Measurements from ENCODE around the gene SLFN5.
"Not testable (repeated sequence)": the region's sequence is repeated elsewhere in the genome, so short reads cannot be mapped to it uniquely, and the experiment has no call there.

SLFN5 gene

GRCh38 chr17:35291802-35292201, 48.9 kb downstream of the SLFN5 start:
- DNase-seq: no peak

GRCh38 chr17:35293151-35293847, 50.4 kb downstream of the SLFN5 start:
- DNase-seq: peak in 2 of 4 experiments; percentile 7 to 11

- DNase-seq: no peak
Observed at GRCh38 chr17:35294756-35295155, 51.9 kb downstream of the SLFN5 start.

GRCh38 chr17:35295686-35296085, 52.8 kb downstream of the SLFN5 start:
- no peak for DNase-seq

- DNase-seq: no peak
Observed at GRCh38 chr17:35297666-35298065, 54.8 kb downstream of the SLFN5 start.

GRCh38 chr17:35298639-35299038, 55.8 kb downstream of the SLFN5 start:
- no peak for DNase-seq

- no peak for DNase-seq
Observed at GRCh38 chr17:35299135-35299534, 56.3 kb downstream of the SLFN5 start.

- DNase-seq: not testable (repeated sequence)
Observed at GRCh38 chr17:35309345-35309744, 66.5 kb downstream of the SLFN5 start.

- peak in 1 of 4 experiments; percentile 10 for DNase-seq
Observed at GRCh38 chr17:35312346-35312745, 69.5 kb downstream of the SLFN5 start.

- DNase-seq: peak; percentile 63 to 86 (median 79)
Observed at GRCh38 chr17:35312790-35313711, 70.2 kb downstream of the SLFN5 start.

- peak in 2 of 4 experiments; percentile 7 to 12 for DNase-seq
Observed at GRCh38 chr17:35313875-35314409, 71.1 kb downstream of the SLFN5 start.

GRCh38 chr17:35314415-35315216, 71.7 kb downstream of the SLFN5 start:
- peak in 1 of 4 experiments; percentile 21 for DNase-seq

- DNase-seq: no peak
Observed at GRCh38 chr17:35315283-35315682, 72.4 kb downstream of the SLFN5 start.

GRCh38 chr17:35315971-35316370, 73.1 kb downstream of the SLFN5 start:
- no peak for DNase-seq

- no peak for DNase-seq
Observed at GRCh38 chr17:35322749-35323148, 79.9 kb downstream of the SLFN5 start.
